CD14-positive monocyte (primary cell): ENCODE data around the gene BSPRY. TPM values are rescaled to one million over a fixed set of nuclear protein-coding genes. Genes with fewer than 3 reads are reported as not detected.

Experiments
- DNase-seq, 3 donors: peaks; one replicate each; pipeline ENCODE4 v3.0.0-alpha.2; 2011 to 2022
- H2AFZ ChIP-seq: 2 replicates; pipeline ENCODE4 v1.6.0; 2012; ENCODE audit warnings: mild to moderate bottlenecking, low read depth, low read length, inconsistent platforms; ENCODE audit not compliant: insufficient read depth, poor library complexity, severe bottlenecking
- H3K27ac ChIP-seq, 2 donors: 1 replicate in 1 of 2; 2 replicates in 1 of 2; pipeline ENCODE4 v1.5.1; 2012 to 2013; ENCODE audit warnings: low read length in 2 of 2, control low read depth in 1 of 2, inconsistent platforms in 1 of 2, low read depth in 1 of 2, mild to moderate bottlenecking in 1 of 2
- H3K27me3 ChIP-seq, 2 donors: one replicate each; pipeline versions ENCODE4 v1.6.0 to v1.6.1; 2011 to 2013; ENCODE audit warnings: low read length in 2 of 2; ENCODE audit not compliant: control insufficient read depth in 2 of 2, insufficient read depth in 2 of 2
- H3K36me3 ChIP-seq, 2 donors: replicated peaks in 1 of 2; 1 replicate in 1 of 2; 2 replicates in 1 of 2; pipeline versions ENCODE4 v1.5.1 to v1.6.1; 2012 to 2013; ENCODE audit warnings: low read length in 2 of 2, control low read depth in 1 of 2, inconsistent platforms in 1 of 2, mild to moderate bottlenecking in 1 of 2; ENCODE audit not compliant: insufficient read depth in 2 of 2, control insufficient read depth in 1 of 2
- H3K4me1 ChIP-seq, 2 donors: 1 replicate in 1 of 2; 2 replicates in 1 of 2; pipeline versions ENCODE4 v1.5.1 to v1.6.1; 2012 to 2013; ENCODE audit warnings: low read length in 2 of 2, control low read depth in 1 of 2, inconsistent platforms in 1 of 2, mild to moderate bottlenecking in 1 of 2, moderate library complexity in 1 of 2; ENCODE audit not compliant: insufficient read depth in 2 of 2, control insufficient read depth in 1 of 2
- H3K4me2 ChIP-seq: replicated peaks from 2 replicates; pipeline ENCODE3; 2012; ENCODE audit warnings: low read length, moderate library complexity, mild to moderate bottlenecking; ENCODE audit not compliant: poor library complexity, severe bottlenecking; ENCODE audit errors: extremely low read depth
- H3K4me3 ChIP-seq, 3 experiments: fragments of 200-600 bp in 1 of 3; sonication (generic) in 1 of 3; replicated peaks in 1 of 3; 1 replicate in 2 of 3; 2 replicates in 1 of 3; pipeline ENCODE4 v1.5.1; 2011 to 2013; ENCODE audit warnings: low read length in 3 of 3, mild to moderate bottlenecking in 3 of 3, control low read depth in 2 of 3, low read depth in 2 of 3, inconsistent platforms in 1 of 3, moderate library complexity in 1 of 3
- H3K79me2 ChIP-seq: 2 replicates; pipeline ENCODE4 v1.6.0; 2012; ENCODE audit warnings: mild to moderate bottlenecking, control low read depth, inconsistent platforms, low read length, moderate library complexity; ENCODE audit not compliant: insufficient read depth
- H3K9ac ChIP-seq: 2 replicates; pipeline ENCODE4 v1.6.0; 2017; ENCODE audit warnings: low read length, mild to moderate bottlenecking; ENCODE audit not compliant: insufficient read depth, poor library complexity, severe bottlenecking
- H3K9me3 ChIP-seq, 2 donors: replicated peaks in 1 of 2; 1 replicate in 1 of 2; 2 replicates in 1 of 2; pipeline versions ENCODE4 v1.5.1 to v1.6.1; 2012 to 2013; ENCODE audit warnings: low read length in 2 of 2, control low read depth in 1 of 2; ENCODE audit not compliant: control insufficient read depth in 1 of 2, insufficient read depth in 1 of 2
- H4K20me1 ChIP-seq: 2 replicates; pipeline ENCODE4 v1.6.0; 2012; ENCODE audit warnings: mild to moderate bottlenecking, low read length, control low read depth, moderate library complexity; ENCODE audit not compliant: insufficient read depth
- H3K27ac Mint-ChIP-seq, 7 donors: one replicate each; pipeline ENCODE4 v1.8.0; 2020; ENCODE audit warnings: mild to moderate bottlenecking in 7 of 7, mixed read lengths in 7 of 7, moderate library complexity in 6 of 7, inconsistent platforms in 2 of 7
- H3K27me3 Mint-ChIP-seq, 3 donors: one replicate each; pipeline ENCODE4 v1.8.0; 2021 to 2022; ENCODE audit warnings: low read depth in 3 of 3, mild to moderate bottlenecking in 3 of 3, mixed read lengths in 3 of 3, moderate library complexity in 3 of 3, inconsistent platforms in 1 of 3
- H3K36me3 Mint-ChIP-seq, 2 donors: one replicate each; pipeline ENCODE4 v1.8.0; 2020; ENCODE audit warnings: mixed read lengths in 2 of 2, inconsistent platforms in 1 of 2, mild to moderate bottlenecking in 1 of 2
- H3K4me1 Mint-ChIP-seq: one replicate; pipeline ENCODE4 v1.8.0; 2020; ENCODE audit warnings: mild to moderate bottlenecking, mixed read lengths
- H3K4me3 Mint-ChIP-seq, 2 donors: one replicate each; pipeline ENCODE4 v1.8.0; 2020; ENCODE audit warnings: mild to moderate bottlenecking in 2 of 2, mixed read lengths in 2 of 2, moderate library complexity in 1 of 2
- H3K9me3 Mint-ChIP-seq, 7 donors: one replicate each; pipeline ENCODE4 v1.8.0; 2020 to 2022; ENCODE audit warnings: mixed read lengths in 7 of 7, mild to moderate bottlenecking in 6 of 7, moderate library complexity in 6 of 7, inconsistent platforms in 2 of 7
- WGBS: methylation state at CpG from one replicate; pipeline ENCODE4 v1.1.5; 2013; ENCODE audit warnings: missing lambda C conversion rate; ENCODE audit not compliant: insufficient coverage; 5-methylcytosine and 5-hydroxymethylcytosine counted together
- intact Hi-C, 2 donors: fragments of 100-400 bp; cut with micrococcal nuclease; formaldehyde crosslinking; loops; one replicate each; pipeline versions ENCODE4 v1.15.0 to v1.15.1; 2023
- polyA minus RNA-seq: library from RNA; depleted of rRNA, polyadenylated mRNA; stranded (reverse); fragments of >200 nt; gene quantifications from 2 replicates; pipeline ENCODE4 v1.2.3, GENCODE V29; 2012
- polyA plus RNA-seq, 3 donors: library from polyadenylated mRNA; depleted of rRNA in 1 of 3; unstranded in 2 of 3; stranded (reverse) in 1 of 3; fragments of 300-500 nt in 2 of 3; fragments of >200 nt in 1 of 3; fragmentation: Illumina TruSeq in 2 of 3; gene quantifications; 1 replicate in 2 of 3; 2 replicates in 1 of 3; pipeline ENCODE4 v1.2.3, GENCODE V29; 2012 to 2021
- total RNA-seq, 12 experiments: library from RNA in 1 of 12; stranded (reverse) in 1 of 12; fragments of 120-200 nt in 1 of 12; gene quantifications; one replicate each; pipeline ENCODE4 v1.2.4 and lab custom pipeline; 2013 to 2026; ENCODE audit warnings: mixed read lengths in 6 of 12, inconsistent platforms in 1 of 12
- TF ChIP-seq, protein P1 (sequence below): fragments of 200-600 bp; IDR thresholded peaks from one replicate; pipeline ENCODE4 v1.8.0; 2022; ENCODE audit warnings: antibody characterized with exemption, mild to moderate bottlenecking

The BSPRY gene
- 0.04 TPM for total RNA-seq (2013)
- polyA plus RNA-seq (under 1 TPM in 1 of 3 donors, not detected in 2; 0.16 TPM), polyA minus RNA-seq (not detected in 2 replicates), total RNA-seq (lab: John Stamatoyannopoulos, UW) (0 to 2.9 (median 0.14) reads per million in 11 experiments)

DNA sequence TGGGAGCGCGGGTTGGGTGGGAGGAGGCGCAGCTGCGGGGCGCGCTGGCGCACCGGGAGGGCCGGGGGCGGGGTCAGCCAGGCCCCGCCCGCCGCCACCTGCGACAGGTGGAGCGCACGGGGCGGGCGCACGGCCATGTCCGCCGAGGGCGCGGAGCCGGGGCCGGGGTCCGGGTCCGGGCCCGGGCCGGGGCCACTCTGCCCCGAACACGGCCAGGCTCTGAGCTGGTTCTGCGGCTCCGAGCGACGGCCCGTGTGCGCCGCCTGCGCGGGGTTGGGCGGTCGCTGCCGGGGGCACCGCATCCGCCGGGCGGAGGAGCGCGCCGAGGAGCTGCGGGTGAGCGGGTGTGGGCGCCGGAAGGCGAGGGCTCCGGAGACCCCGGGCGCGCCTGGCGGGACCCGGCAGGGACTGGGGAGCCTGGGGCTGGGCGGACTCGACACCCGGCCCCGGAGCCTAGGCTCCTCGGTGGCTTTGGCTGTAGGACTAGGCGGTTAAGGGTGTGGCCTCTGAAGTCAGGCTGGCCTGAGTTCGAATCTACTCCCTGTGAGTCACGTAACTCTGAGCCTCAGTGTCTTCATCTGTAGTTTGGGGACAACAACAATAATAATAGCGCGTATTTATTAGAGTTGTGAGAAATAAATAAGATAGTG lies at the start of gene BSPRY:
Gene BSPRY (plus strand): TSS at position 97 of the 650 bp plus-strand sequence. CDS start 39 bp downstream, at position 136.
- peak within 1 kb of the TSS; percentile 86 to 94 for H3K4me3 Mint-ChIP-seq
- DNase-seq = peak in 1 of 3 donors; percentile 27
- H3K27ac ChIP-seq = peak within 1 kb of the TSS in 1 of 2 donors; percentile 16
- H3K9me3 Mint-ChIP-seq = no peaks in the 10 kb centered on the region
- intact Hi-C loops = loop anchor here in 1 of 2 donors (10.0 kb wide), 1 partner anchor 55 kb away; the partner anchor contains the start of gene ALAD
- H3K36me3 Mint-ChIP-seq = no peaks in the 10 kb centered on the region
- peaks cover 0 to 3% of the 10 kb centered on the region in 2 donors for H3K27me3 ChIP-seq
- H3K79me2 ChIP-seq = no peaks in the 10 kb centered on the region
- H3K27me3 Mint-ChIP-seq = peaks cover 8 to 14% (median 12%) of the 10 kb centered on the region in 3 donors
- under 1% methylated on average over 69 of the region's 71 CpGs for WGBS
- H3K9me3 ChIP-seq = no peaks in the 10 kb centered on the region
- peak within 1 kb of the TSS; percentile 53 for H3K9ac ChIP-seq
- H4K20me1 ChIP-seq = no peaks in the 10 kb centered on the region
- peaks cover 19 to 21% of the 10 kb centered on the region in 2 donors for H3K4me1 ChIP-seq
- H3K36me3 ChIP-seq = no peaks in the 10 kb centered on the region
- peak within 1 kb of the TSS; percentile 25 to 80 (median 61) for H3K4me3 ChIP-seq
- peak within 1 kb of the TSS in 4 of 7 donors; percentile 40 to 67 (median 64) for H3K27ac Mint-ChIP-seq
- peak within 1 kb of the TSS; percentile 85 for H2AFZ ChIP-seq
- peaks cover 30% of the 10 kb centered on the region for H3K4me1 Mint-ChIP-seq
- peak within 1 kb of the TSS; percentile 93 for H3K4me2 ChIP-seq
- TF ChIP-seq, protein P1, sequence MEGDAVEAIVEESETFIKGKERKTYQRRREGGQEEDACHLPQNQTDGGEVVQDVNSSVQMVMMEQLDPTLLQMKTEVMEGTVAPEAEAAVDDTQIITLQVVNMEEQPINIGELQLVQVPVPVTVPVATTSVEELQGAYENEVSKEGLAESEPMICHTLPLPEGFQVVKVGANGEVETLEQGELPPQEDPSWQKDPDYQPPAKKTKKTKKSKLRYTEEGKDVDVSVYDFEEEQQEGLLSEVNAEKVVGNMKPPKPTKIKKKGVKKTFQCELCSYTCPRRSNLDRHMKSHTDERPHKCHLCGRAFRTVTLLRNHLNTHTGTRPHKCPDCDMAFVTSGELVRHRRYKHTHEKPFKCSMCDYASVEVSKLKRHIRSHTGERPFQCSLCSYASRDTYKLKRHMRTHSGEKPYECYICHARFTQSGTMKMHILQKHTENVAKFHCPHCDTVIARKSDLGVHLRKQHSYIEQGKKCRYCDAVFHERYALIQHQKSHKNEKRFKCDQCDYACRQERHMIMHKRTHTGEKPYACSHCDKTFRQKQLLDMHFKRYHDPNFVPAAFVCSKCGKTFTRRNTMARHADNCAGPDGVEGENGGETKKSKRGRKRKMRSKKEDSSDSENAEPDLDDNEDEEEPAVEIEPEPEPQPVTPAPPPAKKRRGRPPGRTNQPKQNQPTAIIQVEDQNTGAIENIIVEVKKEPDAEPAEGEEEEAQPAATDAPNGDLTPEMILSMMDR = no peak

DNA sequence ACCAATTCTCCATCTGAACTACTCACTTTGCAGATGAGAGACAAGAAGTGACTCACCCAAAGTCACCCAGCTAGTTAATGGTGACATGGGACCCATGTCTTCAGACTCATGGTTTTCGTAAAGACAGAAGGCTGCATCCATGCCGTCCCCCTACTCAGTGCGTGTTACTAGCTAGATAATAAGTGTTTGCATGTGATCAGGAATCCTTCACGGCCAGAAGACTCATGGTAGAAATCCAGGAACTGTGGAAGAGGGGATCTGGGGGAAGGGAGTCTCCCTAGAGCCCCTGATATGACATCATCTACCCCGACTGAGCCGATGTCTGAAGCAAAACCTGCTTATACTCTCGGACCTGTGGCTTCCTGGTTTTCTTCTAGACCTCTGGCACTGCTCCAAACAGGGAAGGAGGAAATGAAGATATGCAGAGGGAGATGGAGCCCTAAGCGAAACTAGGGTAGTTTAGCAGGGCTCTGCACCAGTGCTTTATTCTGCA lies 49.5 kb upstream of the BSPRY start:
- Histone ChIP-seq H3K4me2 (peak overlapping the region; percentile 60), H3K9ac (no peak overlapping the region), H3K27me3 (no peaks in the 10 kb centered on the region), H2AFZ (peak overlapping the region; percentile 57), H3K79me2 (no peaks in the 10 kb centered on the region), H3K4me1 (peaks cover 7 to 9% of the 10 kb centered on the region in 2 donors), H3K27ac (no peak overlapping the region), H3K36me3 (no peaks in the 10 kb centered on the region), H3K4me3 (peak overlapping the region in 1 of 3 experiments; percentile 48), H4K20me1 (no peaks in the 10 kb centered on the region), H3K9me3 (no peaks in the 10 kb centered on the region)
- no peaks in the 10 kb centered on the region for H3K36me3 Mint-ChIP-seq
- WGBS = 0% methylated on average over 1 of the region's 8 CpGs
- H3K4me3 Mint-ChIP-seq = peak overlapping the region; percentile 66 to 68
- peak; percentile 48 to 67 (median 58) for DNase-seq
- intact Hi-C loops = no loop called here
- TF ChIP-seq, protein P1 = no peak
- H3K4me1 Mint-ChIP-seq = peaks cover 9% of the 10 kb centered on the region
- peak overlapping the region in 2 of 7 donors; percentile 38 to 43 for H3K27ac Mint-ChIP-seq
- H3K27me3 Mint-ChIP-seq = peaks cover 3 to 4% (median 3%) of the 10 kb centered on the region in 3 donors
- H3K9me3 Mint-ChIP-seq = no peaks in the 10 kb centered on the region
